LNCAP (cell line): Measurements from ENCODE around the gene CDON.

Experiments
- TF ChIP-seq, protein P1 (sequence below): fragments of 450-650 bp; IDR thresholded peaks from 2 replicates; pipeline ENCODE4 v1.5.1; 2017; ENCODE audit warnings: mild to moderate bottlenecking

Gene CDON

DNA sequence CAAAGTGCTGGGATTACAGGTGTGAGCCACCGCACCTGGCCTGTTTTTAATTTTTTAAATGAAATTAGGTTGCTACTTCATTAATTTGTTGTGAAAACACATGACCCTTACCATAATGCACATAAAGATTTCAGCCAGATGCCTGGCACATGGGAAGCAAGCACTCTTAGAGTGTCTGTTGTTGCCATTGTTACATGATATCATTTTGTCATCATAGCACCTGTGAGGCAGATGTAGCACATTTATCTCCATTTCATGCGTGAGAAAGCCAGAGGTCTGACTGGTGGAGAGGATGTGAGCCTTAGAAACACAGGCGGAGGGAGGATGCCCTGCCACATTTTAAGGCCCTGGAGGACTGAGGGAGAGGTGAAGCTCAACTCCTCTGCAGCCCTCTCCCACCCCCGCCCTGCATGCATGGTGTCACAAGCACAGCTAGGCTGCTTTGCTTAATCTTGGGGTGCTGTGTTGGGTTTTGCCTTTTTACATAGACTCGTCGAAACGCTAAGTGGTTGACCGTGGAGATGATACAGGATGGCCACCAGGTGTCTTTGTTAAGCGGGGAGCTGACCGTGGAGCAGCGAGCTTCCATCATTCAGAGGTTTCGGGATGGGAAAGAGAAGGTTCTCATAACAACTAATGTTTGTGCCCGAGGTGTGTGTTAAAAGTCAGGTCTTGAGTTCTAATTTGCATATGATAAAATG, 144.4 kb downstream of the CDON start:
- TF ChIP-seq, protein P1, sequence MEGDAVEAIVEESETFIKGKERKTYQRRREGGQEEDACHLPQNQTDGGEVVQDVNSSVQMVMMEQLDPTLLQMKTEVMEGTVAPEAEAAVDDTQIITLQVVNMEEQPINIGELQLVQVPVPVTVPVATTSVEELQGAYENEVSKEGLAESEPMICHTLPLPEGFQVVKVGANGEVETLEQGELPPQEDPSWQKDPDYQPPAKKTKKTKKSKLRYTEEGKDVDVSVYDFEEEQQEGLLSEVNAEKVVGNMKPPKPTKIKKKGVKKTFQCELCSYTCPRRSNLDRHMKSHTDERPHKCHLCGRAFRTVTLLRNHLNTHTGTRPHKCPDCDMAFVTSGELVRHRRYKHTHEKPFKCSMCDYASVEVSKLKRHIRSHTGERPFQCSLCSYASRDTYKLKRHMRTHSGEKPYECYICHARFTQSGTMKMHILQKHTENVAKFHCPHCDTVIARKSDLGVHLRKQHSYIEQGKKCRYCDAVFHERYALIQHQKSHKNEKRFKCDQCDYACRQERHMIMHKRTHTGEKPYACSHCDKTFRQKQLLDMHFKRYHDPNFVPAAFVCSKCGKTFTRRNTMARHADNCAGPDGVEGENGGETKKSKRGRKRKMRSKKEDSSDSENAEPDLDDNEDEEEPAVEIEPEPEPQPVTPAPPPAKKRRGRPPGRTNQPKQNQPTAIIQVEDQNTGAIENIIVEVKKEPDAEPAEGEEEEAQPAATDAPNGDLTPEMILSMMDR, result no peak

DNA sequence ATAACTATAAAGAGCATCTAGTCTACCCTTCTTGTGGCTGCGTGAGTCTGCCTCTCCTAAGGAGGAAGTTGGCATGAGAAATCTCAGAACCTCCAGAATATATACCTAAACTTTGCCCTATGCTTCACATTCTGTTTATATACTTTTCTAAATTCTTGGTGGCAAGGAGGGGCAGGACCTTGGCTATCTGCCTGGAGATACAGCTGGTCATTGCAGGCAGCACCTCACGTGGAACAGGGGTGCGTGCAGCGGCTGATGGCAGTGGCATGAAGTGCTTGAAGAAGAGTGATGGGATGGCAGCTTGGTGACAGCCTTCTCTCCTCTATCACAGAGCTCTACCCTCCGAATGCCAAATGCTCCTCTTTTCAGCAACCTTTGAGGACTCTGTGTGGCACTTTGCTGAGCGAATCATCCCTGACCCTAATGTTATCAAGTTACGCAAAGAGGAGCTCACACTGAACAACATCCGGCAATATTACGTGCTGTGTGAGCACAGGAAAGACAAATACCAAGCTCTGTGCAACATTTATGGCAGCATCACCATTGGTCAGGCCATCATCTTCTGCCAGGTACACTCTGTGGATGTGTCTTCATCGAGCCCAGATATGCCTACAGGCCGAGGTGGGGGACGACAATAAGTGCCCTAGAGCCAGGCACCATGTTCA, 145.9 kb downstream of the CDON start:
- TF ChIP-seq, protein P1, result no peak

DNA sequence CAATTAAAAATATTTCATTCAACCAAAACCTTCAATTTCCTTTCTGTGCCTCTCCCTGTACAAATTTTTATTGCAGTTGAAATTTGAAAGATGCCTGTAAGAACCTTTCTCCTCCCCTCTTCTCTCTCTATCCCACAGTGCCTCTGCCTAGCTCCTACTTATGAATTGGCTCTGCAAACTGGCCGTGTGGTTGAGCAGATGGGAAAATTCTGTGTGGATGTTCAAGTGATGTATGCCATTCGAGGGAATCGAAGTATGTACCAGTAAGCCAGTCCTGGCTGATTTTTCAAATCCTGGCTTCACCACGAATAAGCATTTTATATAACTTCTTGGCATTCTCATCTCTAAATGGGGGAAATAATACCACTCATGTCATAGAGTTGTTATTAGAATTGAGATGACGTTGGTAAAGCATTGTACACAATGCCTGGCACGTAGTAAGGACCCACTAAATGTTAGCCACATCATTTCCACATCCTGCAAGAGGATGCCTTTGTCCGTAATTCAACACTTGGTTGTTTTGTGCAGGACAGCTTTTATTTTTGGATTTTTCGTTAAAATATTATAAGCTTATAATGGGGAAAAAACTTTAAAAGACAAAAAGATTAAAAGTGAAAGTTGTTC, 152.3 kb downstream of the CDON start:
- TF ChIP-seq, protein P1, result no peak
